Brain microvascular endothelial cell (primary cell): ENCODE data around the gene DPAGT1.

Experiments used
- DNase-seq: peaks from one replicate; pipeline ENCODE4 v3.0.0-alpha.2; 2020
- H3K27ac ChIP-seq: fragments of 250-450 bp; sonication (Bioruptor Pico); 2 replicates; pipeline ENCODE4 v1.5.1; 2020; ENCODE audit warnings: mild to moderate bottlenecking, moderate library complexity
- H3K27me3 ChIP-seq: fragments of 250-450 bp; sonication (Bioruptor Pico); replicated peaks from 2 replicates; pipeline ENCODE4 v1.5.1; 2020; ENCODE audit warnings: mild to moderate bottlenecking
- H3K36me3 ChIP-seq: fragments of 250-450 bp; sonication (Bioruptor Pico); replicated peaks from 2 replicates; pipeline ENCODE4 v1.5.1; 2020; ENCODE audit warnings: mild to moderate bottlenecking
- H3K4me3 ChIP-seq: 2 replicates; pipeline ENCODE4 v1.5.1; 2011; ENCODE audit warnings: low read depth, mild to moderate bottlenecking, control low read depth, low read length, moderate library complexity
- in situ Hi-C: cut with HindIII; loops from 2 replicates; pipeline ENCODE4 v1.10.0; 2017; ENCODE audit warnings: low sequenced_read_pairs, low pct_ligation_motif_present
- TF ChIP-seq, protein P1 (sequence below): IDR thresholded peaks from 2 replicates; pipeline ENCODE4 v1.5.1; 2011; ENCODE audit warnings: low read depth, mild to moderate bottlenecking, moderate library complexity, low read length, control low read depth, inconsistent platforms; ENCODE audit errors: missing control alignments

Gene DPAGT1

GRCh38 chr11:119087123-119087522 lies 14.5 kb downstream of the DPAGT1 start:
- no peak overlapping the region for H3K4me3 ChIP-seq
- no peak for DNase-seq
- H3K36me3 ChIP-seq, result peaks cover 7% of the 10 kb centered on the region
- no peak overlapping the region for H3K27ac ChIP-seq
- in situ Hi-C loops, result no loop called here
- TF ChIP-seq, protein P1, sequence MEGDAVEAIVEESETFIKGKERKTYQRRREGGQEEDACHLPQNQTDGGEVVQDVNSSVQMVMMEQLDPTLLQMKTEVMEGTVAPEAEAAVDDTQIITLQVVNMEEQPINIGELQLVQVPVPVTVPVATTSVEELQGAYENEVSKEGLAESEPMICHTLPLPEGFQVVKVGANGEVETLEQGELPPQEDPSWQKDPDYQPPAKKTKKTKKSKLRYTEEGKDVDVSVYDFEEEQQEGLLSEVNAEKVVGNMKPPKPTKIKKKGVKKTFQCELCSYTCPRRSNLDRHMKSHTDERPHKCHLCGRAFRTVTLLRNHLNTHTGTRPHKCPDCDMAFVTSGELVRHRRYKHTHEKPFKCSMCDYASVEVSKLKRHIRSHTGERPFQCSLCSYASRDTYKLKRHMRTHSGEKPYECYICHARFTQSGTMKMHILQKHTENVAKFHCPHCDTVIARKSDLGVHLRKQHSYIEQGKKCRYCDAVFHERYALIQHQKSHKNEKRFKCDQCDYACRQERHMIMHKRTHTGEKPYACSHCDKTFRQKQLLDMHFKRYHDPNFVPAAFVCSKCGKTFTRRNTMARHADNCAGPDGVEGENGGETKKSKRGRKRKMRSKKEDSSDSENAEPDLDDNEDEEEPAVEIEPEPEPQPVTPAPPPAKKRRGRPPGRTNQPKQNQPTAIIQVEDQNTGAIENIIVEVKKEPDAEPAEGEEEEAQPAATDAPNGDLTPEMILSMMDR, result no peak
- no peaks in the 10 kb centered on the region for H3K27me3 ChIP-seq

DNA sequence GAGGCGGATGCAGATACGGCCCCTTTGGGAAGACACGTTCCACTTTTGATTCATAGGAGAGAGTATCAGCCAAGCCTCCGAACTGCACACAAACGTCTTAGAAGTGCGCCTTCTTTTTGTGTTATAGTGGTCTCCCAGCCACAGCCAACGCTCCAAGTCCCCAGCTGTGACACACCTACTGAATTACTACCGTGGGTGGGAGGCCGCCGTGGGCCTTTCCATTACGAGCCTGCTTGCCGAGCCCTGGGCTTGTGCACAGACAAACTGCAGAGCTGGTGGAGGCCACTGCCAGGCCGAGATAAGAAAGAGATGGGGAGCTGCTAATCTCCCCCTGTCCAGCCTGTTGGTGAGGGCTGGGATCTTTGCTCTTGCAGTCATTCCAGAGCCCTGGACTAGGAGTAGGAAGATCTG lies 16.2 kb downstream of the DPAGT1 start:
- Histone ChIP-seq H3K36me3 (peaks cover 4% of the 10 kb centered on the region), H3K27me3 (no peaks in the 10 kb centered on the region), H3K4me3 (peak overlapping the region; percentile 86), H3K27ac (peak overlapping the region; percentile 81)
- TF ChIP-seq, protein P1, result no peak
- in situ Hi-C loops, result no loop called here
- no peak for DNase-seq

- TF ChIP-seq, protein P1, result no peak
- peak within 1 kb of the TSS; percentile 86 for H3K4me3 ChIP-seq
- H3K27ac ChIP-seq, result peak within 1 kb of the TSS; percentile 81
- no peaks in the 10 kb centered on the region for H3K27me3 ChIP-seq
- in situ Hi-C loops, result no loop called here
- DNase-seq, result peak; percentile 90
- H3K36me3 ChIP-seq, result peaks cover 4% of the 10 kb centered on the region
Observed at GRCh38 chr11:119084663-119085436, 16.8 kb downstream of the DPAGT1 start, which contains the start of gene HMBS. Gene HMBS, plus strand, starts transcription at chr11:119084881. Its CDS starts 153 bp downstream, at chr11:119085034.

DNA sequence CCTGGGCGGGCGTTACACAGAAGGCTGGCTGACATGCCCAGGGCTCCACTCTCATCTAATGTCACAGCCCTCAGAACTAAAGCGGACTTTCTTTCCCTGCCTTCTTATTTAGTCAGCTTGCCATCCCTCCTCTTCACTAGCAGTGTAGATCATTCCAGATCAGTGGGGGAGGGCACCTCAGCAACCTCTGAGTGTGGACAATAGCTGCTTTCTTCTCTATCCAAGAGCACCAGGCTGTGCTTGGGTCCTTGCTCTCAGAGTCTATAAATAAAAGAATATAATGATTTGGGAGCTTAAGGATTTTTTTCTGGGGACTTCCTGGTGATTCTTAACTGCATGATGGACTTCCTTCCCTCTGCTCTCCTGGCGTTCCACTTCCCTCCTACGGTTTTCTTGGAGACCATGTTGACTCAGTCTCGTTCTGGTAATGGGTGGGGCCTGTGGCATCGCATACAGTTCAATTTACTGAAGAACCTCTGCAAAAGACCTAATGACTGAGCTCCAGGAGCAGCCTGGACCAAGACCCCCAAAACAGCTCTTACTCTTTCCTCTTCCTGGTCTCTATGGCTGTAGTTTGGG lies 19.9 kb downstream of the DPAGT1 start:
- H3K36me3 ChIP-seq, result peaks cover 26% of the 10 kb centered on the region
- in situ Hi-C loops, result no loop called here
- TF ChIP-seq, protein P1, result no peak
- no peak for DNase-seq
- H3K4me3 ChIP-seq, result no peak overlapping the region
- no peaks in the 10 kb centered on the region for H3K27me3 ChIP-seq
- no peak overlapping the region for H3K27ac ChIP-seq

DNA sequence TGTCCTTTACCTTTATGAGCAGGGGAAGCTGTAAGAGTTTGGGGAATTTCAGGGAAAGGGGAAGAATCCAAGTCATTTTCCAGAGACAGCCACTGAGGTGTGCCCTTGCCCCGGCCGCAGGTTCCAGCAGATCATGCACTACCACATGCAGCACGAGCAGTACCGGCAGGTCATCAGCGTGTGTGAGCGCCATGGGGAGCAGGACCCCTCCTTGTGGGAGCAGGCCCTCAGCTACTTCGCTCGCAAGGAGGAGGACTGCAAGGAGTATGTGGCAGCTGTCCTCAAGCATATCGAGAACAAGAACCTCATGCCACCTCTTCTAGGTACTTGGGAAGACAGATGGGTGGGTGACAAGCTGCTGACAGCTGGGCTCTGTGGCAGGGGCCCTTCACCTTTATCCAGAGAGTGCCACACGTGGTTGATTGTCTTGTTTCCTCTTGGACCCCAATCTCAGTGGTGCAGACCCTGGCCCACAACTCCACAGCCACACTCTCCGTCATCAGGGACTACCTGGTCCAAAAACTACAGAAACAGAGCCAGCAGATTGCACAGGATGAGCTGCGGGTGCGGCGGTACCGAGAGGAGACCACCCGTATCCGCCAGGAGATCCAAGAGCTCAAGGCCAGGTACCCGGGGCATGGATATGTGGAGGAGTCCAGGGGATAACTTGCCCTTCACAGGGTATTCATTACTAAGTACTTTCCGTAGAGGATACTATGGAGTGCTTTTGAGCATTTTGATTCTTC lies 22.8 kb downstream of the DPAGT1 start:
- Histone ChIP-seq H3K27ac (no peak overlapping the region), H3K27me3 (no peaks in the 10 kb centered on the region), H3K36me3 (peaks cover 40% of the 10 kb centered on the region), H3K4me3 (no peak overlapping the region)
- TF ChIP-seq, protein P1, result no peak
- DNase-seq, result no peak
- in situ Hi-C loops, result no loop called here
